Coronary artery (tissue), 2 donors: Measurements from ENCODE around the gene ASH1L.
"Not testable (repeated sequence)": the region's sequence is repeated elsewhere in the genome, so short reads cannot be mapped to it uniquely, and the experiment has no call there.

Experiments used
- DNase-seq: peaks from one replicate; pipeline ENCODE4 v3.0.0-alpha.2; 2017; ENCODE audit warnings: low spot score
- H3K27ac ChIP-seq, 2 donors: fragments of 200-600 bp; sonication (generic); one replicate each; pipeline ENCODE4 v1.5.1; 2016 to 2019
- H3K4me3 ChIP-seq: fragments of 200-600 bp; sonication (generic); 2 replicates; pipeline ENCODE4 v1.5.1; 2016; ENCODE audit warnings: mild to moderate bottlenecking, moderate library complexity
- TF ChIP-seq, protein P1 (sequence below): fragments of 200-600 bp; sonication (generic); IDR thresholded peaks from one replicate; pipeline ENCODE4 v1.5.1; 2019; ENCODE audit warnings: antibody characterized with exemption

ASH1L gene

DNA sequence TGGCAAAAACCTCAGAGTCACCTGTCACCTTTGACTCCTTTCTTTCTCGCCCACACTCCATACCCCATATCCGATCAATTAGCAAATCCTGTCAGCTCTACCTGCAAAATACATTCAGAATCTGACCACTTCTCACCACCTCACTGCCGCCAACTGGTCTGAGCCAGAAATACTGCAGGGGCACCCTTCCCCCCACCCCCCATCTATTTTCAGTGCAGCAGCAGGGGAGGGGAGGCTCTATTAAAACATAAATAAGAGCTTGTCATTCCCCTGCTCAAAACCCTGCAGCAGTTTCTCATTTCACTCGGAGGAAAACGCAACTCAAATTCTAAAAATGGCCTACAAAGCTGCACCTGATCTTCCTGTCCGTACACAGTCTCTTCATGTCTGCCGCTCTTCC lies 265.2 kb downstream of the ASH1L start:
- no peak for DNase-seq
- no peak overlapping the region for H3K27ac ChIP-seq
- TF ChIP-seq, protein P1, sequence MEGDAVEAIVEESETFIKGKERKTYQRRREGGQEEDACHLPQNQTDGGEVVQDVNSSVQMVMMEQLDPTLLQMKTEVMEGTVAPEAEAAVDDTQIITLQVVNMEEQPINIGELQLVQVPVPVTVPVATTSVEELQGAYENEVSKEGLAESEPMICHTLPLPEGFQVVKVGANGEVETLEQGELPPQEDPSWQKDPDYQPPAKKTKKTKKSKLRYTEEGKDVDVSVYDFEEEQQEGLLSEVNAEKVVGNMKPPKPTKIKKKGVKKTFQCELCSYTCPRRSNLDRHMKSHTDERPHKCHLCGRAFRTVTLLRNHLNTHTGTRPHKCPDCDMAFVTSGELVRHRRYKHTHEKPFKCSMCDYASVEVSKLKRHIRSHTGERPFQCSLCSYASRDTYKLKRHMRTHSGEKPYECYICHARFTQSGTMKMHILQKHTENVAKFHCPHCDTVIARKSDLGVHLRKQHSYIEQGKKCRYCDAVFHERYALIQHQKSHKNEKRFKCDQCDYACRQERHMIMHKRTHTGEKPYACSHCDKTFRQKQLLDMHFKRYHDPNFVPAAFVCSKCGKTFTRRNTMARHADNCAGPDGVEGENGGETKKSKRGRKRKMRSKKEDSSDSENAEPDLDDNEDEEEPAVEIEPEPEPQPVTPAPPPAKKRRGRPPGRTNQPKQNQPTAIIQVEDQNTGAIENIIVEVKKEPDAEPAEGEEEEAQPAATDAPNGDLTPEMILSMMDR = no peak
- H3K4me3 ChIP-seq = no peak overlapping the region

DNA sequence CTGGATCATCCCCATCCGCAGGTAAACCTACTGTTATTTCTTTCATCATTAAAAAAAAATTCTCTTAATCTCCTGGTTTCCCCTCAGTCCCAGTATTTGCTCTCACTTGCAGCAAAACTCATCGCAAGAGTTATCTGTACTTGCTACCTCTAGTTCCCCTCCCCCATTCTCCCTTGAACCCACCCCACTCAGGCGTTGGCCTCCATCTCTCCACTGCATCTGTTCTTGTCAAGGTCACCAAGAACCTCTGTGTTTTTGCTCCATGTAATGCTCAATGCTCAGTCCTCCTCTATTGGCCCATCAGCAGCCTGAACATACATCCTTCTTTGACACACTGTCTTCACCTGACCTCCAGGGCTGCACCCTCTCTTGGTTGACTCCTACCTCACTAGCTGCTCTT lies 265.9 kb downstream of the ASH1L start:
- H3K4me3 ChIP-seq = no peak overlapping the region
- no peak for DNase-seq
- TF ChIP-seq, protein P1 = no peak
- no peak overlapping the region for H3K27ac ChIP-seq

DNA sequence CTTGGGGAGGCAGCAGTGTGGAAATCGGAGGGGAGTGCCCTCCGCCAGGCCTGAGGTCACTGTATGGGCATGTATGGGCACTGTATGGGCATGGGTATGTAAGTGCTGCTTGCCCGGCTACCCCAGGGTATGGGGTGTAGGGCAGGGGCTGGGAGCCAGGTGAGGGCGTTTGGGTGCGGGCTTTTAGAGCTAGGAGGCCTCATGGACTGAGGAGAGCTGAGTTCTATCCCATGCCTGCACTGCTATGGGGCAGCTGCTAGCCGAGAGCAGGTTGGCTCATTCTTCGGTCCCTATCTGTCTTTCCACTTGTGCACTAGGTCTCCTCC lies 266.7 kb downstream of the ASH1L start:
- no peak for DNase-seq
- H3K4me3 ChIP-seq = no peak overlapping the region
- no peak overlapping the region for H3K27ac ChIP-seq
- TF ChIP-seq, protein P1 = no peak

DNA sequence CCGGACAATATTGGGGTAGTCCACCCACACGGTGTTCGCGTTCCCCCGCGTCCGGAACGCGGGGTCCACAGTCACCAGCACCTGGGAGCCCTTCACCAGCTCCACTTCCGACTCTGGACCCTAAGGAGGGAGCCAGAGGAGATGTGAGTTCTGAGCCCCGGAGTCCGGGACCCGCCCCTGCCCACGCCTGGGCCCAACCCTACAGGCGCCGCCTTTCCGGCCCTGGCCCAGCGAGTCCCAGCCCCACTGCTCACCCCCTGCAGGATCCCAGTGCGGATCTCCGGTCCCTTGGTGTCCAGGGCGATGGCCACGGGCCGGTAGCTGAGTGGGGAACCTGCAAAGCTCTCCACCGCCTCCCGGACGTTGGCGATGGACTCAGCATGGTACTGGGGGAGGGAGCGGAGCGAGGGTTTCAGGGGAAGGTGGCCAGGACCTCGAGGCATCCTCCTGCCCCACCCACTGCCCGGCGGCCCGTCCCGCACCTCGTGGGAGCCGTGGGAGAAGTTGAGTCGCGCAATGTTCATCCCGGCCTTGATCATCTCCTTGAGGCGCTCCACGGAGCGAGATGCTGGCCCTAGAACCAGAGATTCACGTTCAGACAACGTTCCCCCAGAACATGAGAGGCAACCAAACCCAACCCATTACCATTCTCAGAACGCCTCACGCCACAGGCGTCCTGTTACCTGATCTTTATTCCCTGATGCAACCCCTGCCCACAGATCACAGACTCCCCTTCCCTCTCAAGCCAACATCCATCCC lies 267.2 kb downstream of the ASH1L start:
- TF ChIP-seq, protein P1 = no peak
- Histone ChIP-seq H3K4me3 (peak overlapping the region; percentile 52), H3K27ac (no peak overlapping the region)
- DNase-seq = no peak

DNA sequence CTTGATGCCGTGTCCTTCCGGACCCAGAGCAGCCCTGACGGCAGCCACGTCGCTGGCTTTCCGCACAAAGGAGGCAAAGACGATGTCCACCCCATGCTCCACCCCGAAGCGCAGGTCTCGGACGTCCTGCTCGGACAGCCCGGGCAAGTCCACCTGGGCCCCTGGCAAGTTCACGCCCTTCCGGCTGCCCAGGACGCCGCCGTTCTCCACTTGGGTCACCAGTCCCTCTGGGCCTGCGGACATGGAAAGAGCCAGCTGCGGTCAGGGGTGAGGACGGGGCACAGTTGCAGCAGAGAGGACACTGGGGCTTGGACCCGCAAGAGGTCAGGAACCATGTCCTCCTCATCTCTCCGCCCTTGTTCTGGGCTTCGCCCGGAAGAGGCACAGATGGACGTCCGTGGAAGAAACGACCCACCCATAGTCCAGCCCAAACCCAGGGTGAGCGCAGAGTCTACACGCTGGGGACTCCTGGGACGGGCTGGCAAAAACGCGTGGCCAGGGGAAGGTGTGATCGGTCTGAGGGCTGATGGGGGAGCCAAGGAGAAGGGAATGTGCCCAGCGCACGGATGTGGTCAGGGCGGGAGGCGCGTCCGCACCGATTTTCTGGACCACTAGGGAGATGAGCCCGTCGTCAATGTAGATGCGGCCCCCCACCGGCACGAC lies 268.0 kb downstream of the ASH1L start:
- no peak for DNase-seq
- Histone ChIP-seq H3K27ac (no peak overlapping the region), H3K4me3 (peak overlapping the region; percentile 52)
- TF ChIP-seq, protein P1 = no peak

DNA sequence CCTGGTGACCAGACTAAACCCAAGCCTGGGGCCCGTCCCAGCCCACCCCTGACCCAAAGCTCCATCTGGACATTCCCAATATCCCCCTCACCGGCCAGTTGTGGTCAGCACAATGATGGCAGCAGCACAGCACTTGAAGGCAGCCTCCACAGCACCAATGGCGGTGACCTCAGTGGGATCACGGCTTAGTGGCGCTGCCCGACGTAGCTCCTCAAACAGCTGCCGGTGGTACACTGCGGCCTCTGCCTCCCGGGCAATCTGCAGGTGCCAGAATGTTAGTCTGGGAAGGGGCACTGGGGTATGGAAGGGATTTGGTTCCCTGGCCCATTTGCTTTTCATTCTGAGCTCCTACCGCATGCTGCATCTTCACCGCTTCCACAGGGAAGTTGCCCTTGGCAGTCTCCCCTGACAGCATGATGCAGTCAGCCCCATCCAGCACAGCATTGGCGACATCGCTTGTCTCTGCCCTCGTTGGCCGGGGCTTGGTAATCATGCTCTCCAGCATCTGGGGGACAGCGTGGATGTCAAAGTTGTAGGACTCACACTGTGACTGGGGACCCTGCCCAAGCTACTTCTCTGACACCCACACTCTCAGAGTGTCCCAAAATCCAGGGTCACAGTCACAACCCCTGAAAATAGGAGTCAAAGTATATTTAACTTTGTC lies 269.4 kb downstream of the ASH1L start:
- no peak for DNase-seq
- no peak overlapping the region for H3K4me3 ChIP-seq
- no peak overlapping the region for H3K27ac ChIP-seq
- TF ChIP-seq, protein P1 = no peak

DNA sequence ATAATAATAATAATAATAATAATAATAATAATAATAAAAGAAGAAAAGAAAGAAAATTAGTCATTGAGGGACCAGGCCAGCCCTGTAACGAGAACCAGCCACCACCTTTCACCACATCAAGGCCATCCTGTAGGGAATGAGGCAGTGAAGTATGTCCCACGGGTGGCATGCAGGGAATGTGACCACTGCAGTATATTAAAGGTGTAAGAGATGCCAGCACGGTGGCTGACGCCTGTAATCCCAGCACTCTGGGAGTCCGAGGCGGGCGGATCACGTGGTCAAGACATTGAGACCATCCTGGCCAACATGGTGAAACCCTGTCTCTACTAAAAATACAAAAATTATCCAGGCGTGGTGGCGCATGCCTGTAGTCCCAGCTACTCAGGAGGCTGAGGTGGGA lies 271.6 kb downstream of the ASH1L start:
- H3K4me3 ChIP-seq, DNase-seq, H3K27ac ChIP-seq: not testable (repeated sequence)
